Astrocyte of the cerebellum (primary cell): ENCODE results near the gene NRG3.

ENCODE experiments used
- DNase-seq: peaks from one replicate; pipeline ENCODE4 v3.0.0-alpha.2; 2011; ENCODE audit warnings: low read depth
- H3K4me3 ChIP-seq: 2 replicates; pipeline ENCODE4 v1.5.1; 2011; ENCODE audit warnings: mild to moderate bottlenecking, low read depth, low read length, moderate library complexity
- in situ Hi-C: cut with HindIII; loops from 2 replicates; pipeline ENCODE4 v1.10.0; 2017; ENCODE audit warnings: low sequenced_read_pairs
- TF ChIP-seq, protein P1 (sequence below): IDR thresholded peaks from 2 replicates; pipeline ENCODE4 v1.5.1; 2012; ENCODE audit warnings: low read length, low read depth, moderate library complexity, mild to moderate bottlenecking; ENCODE audit errors: missing control alignments

NRG3 gene

DNA sequence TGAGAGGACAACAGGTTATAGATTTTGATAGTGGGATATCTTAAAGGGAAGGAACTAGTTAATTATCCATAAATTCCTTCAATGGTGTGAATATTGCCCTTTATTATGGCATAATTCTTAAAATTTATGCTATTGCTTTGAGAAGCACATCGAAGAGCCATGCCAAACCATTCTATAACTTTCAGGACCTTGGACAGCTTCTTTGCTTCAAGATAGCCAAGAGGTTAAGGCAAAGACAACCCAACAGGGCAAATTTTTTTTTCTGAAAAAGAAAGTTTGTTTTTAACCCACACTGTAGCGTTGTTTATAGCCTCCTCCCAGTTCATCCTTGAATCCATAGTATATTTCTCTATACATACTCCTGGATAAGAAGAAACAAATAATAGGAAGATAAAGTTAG lies 103.2 kb downstream of the NRG3 start:
- H3K4me3 ChIP-seq = no peak overlapping the region
- in situ Hi-C loops = no loop called here
- TF ChIP-seq, protein P1, sequence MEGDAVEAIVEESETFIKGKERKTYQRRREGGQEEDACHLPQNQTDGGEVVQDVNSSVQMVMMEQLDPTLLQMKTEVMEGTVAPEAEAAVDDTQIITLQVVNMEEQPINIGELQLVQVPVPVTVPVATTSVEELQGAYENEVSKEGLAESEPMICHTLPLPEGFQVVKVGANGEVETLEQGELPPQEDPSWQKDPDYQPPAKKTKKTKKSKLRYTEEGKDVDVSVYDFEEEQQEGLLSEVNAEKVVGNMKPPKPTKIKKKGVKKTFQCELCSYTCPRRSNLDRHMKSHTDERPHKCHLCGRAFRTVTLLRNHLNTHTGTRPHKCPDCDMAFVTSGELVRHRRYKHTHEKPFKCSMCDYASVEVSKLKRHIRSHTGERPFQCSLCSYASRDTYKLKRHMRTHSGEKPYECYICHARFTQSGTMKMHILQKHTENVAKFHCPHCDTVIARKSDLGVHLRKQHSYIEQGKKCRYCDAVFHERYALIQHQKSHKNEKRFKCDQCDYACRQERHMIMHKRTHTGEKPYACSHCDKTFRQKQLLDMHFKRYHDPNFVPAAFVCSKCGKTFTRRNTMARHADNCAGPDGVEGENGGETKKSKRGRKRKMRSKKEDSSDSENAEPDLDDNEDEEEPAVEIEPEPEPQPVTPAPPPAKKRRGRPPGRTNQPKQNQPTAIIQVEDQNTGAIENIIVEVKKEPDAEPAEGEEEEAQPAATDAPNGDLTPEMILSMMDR = no peak
- DNase-seq = peak; percentile 35

DNA sequence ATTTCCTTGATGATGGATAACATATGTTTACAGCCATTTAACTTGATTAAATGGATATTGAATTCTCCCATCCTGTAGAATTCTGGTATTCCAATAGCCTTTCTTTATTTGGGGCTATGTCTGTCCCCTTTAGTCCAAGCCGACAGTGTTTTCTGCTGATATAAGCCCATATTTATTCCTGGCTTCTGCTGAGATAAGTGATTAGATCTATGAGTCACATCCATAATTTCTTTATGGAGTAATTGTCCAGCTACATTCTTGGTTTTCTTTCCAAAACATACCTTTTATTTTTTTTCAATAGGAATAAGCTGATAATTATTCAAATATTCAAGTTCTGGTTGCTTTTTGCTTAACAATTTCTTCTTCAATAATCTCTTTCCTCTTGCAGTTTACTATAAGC lies 106.7 kb downstream of the NRG3 start:
- in situ Hi-C loops = no loop called here
- H3K4me3 ChIP-seq = no peak overlapping the region
- DNase-seq = no peak
- TF ChIP-seq, protein P1 = no peak

DNA sequence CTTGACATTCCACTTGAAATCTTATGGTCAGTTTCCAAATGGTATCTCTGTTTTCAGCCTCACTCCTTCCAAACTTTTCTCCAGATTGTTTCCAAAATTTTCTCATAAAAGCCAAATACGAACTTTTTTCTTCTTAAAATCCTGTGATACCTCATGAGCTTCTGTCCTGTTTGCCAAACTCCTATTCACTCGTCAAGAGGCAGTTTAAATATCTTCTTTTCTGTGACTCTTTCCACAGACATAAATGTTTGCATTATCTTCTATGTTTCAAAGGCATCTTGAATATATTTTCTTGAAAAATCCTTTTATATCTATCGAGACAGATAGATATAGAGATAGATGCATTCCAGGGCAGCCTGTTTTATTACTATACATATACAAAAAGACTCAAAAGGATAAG lies 109.4 kb downstream of the NRG3 start:
- in situ Hi-C loops = no loop called here

DNA sequence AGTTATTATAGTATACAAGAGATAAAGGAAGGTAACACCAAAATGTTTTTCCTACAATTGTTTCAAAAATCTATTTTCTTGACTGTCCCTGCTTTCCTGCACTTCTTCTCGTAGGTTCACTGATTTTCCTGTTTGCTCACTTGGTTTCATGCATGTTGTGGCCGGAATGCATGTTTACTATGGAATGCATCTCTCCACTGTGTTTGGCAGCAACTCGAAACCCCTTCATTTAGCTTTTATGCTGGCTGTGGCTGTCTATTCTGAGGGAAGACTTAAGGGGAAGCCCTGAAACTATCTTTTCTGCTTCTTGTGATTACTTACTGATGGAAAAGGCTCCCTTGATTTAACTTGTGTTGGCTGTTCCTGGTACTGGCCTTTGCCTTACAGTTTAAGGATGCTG lies 120.3 kb downstream of the NRG3 start:
- in situ Hi-C loops = no loop called here
- no peak overlapping the region for H3K4me3 ChIP-seq

More for the DNA sequence above, 109.4 kb downstream of the NRG3 start:
- no peak for DNase-seq
- no peak overlapping the region for H3K4me3 ChIP-seq
- TF ChIP-seq, protein P1 = no peak

DNA sequence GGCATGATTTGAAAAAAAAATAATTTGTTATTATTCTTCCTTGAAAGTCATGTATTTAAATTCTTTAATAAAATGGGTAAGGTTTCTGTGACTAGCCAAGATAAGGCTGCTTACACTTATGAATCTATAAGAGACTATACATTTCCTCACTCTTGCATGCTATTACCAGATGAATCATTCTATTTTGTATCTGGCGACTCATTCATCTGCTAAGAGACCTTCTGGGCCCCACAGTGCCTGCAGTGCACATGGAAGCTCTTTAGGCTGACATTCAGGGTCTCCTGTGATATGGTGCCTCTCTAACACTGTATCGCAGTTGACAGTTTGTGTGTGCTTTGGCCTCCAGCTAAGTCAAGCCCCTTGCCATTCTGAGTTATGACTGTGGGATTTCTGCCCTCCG lies 121.9 kb downstream of the NRG3 start:
- no peak overlapping the region for H3K4me3 ChIP-seq
- TF ChIP-seq, protein P1 = no peak
- DNase-seq = no peak
- in situ Hi-C loops = no loop called here

More for the DNA sequence above, 120.3 kb downstream of the NRG3 start:
- no peak for DNase-seq
- TF ChIP-seq, protein P1 = no peak

DNA sequence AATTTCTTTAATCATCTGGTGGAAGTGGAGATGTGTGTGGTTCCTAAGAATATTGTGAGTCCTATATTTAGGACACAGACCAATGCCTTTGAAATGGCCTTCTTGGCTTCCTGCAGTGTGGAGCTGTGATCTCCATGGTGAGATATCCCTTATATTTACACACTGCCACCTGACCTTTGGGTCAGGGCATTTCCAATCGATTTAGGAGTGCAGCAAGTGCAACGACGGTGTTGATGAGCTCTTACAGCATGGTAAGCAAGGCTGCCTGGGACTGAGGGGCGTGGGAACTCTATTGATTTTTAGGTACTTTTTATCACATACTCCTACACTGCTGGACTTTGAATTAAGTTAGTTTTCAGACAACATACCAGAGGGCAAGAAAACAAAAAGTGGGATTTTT lies 146.0 kb downstream of the NRG3 start:
- TF ChIP-seq, protein P1 = no peak
- in situ Hi-C loops = no loop called here
- DNase-seq = no peak
- no peak overlapping the region for H3K4me3 ChIP-seq

DNA sequence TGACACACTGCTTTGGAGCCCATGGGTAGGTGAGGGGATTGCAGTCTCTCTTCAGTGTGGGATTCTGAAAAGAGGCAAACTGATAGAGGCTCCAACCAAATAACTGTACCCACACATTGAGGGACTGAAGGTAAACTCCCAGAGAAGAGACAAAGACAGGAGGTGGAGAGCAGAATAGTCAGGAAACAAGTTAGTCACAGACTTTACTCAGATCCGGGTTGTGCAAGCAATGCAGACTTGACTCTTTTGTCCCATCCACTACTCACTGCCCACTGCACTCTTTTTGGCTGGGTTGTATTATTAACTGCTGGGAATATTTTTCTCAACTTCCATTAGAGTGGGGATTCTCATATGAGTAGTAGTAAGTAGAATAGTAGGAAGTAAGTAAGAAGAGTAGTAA lies 152.7 kb downstream of the NRG3 start:
- no peak for DNase-seq
- TF ChIP-seq, protein P1 = no peak
- in situ Hi-C loops = no loop called here
- H3K4me3 ChIP-seq = no peak overlapping the region
